Peyer's patch (tissue), 4 donors: ENCODE data around the gene SLC4A8. TPM values are rescaled to one million over a fixed set of nuclear protein-coding genes. Genes with fewer than 3 reads are reported as not detected.

Experiments
- DNase-seq, 3 donors: peaks; one replicate each; pipeline ENCODE4 v3.0.0-alpha.2; 2017 to 2019
- H3K27ac ChIP-seq, 4 donors: fragments of 200-600 bp; sonication (generic); one replicate each; pipeline ENCODE4 v1.5.1; 2016 to 2019
- H3K27me3 ChIP-seq, 2 donors: fragments of 200-600 bp; sonication (generic); one replicate each; pipeline ENCODE4 v1.5.1; 2019
- H3K36me3 ChIP-seq, 3 donors: fragments of 200-600 bp; sonication (generic); one replicate each; pipeline ENCODE4 v1.5.1; 2016 to 2019
- H3K4me1 ChIP-seq, 4 donors: fragments of 200-600 bp; sonication (generic); one replicate each; pipeline ENCODE4 v1.5.1; 2016 to 2019
- H3K4me3 ChIP-seq, 4 donors: fragments of 200-600 bp; sonication (generic); 1 replicate in 3 of 4; 2 replicates in 1 of 4; pipeline ENCODE4 v1.5.1; 2016 to 2019; ENCODE audit warnings: mild to moderate bottlenecking in 1 of 4
- H3K9me3 ChIP-seq, 4 donors: fragments of 200-600 bp; sonication (generic); one replicate each; pipeline ENCODE4 v1.5.1; 2016 to 2019; ENCODE audit warnings: mild to moderate bottlenecking in 1 of 4
- CTCF ChIP-seq, 6 experiments: fragments of 450-650 bp in 4 of 6; fragments of 200-600 bp in 2 of 6; sonication (generic) in 1 of 6; IDR thresholded peaks; one replicate each; pipeline ENCODE4 v1.5.1; 2017 to 2019; ENCODE audit warnings: antibody characterized with exemption in 6 of 6, mild to moderate bottlenecking in 3 of 6, moderate library complexity in 1 of 6
- POLR2A ChIP-seq, 2 donors: fragments of 450-650 bp; IDR thresholded peaks; one replicate each; pipeline ENCODE4 v1.5.1; 2017; ENCODE audit warnings: antibody characterized with exemption in 2 of 2, mild to moderate bottlenecking in 2 of 2, moderate library complexity in 2 of 2
- total RNA-seq, 4 donors: library from RNA; depleted of rRNA; stranded (reverse); fragments of >200 nt; gene quantifications; one replicate each; pipeline ENCODE4 v1.1.0, GENCODE V29; 2016

The SLC4A8 gene
- total RNA-seq, 4 donors from 2014 or later, result 1.9 to 49.5 (median 7.1) TPM

GRCh38 chr12:51548241-51548640 is 123.6 kb downstream of the SLC4A8 start:
- H3K27ac ChIP-seq, result no peak overlapping the region
- DNase-seq, result no peak
- no peak overlapping the region for H3K4me3 ChIP-seq
- no peaks in the 10 kb centered on the region for H3K9me3 ChIP-seq
- no peaks in the 10 kb centered on the region for H3K36me3 ChIP-seq
- TF ChIP-seq POLR2A (IDR thresholded peaks at IDR 0.05) (no peak), CTCF (IDR thresholded peaks at IDR 0.05) (no peak)
- H3K27me3 ChIP-seq, result no peaks in the 10 kb centered on the region
- no peaks in the 10 kb centered on the region for H3K4me1 ChIP-seq

DNA sequence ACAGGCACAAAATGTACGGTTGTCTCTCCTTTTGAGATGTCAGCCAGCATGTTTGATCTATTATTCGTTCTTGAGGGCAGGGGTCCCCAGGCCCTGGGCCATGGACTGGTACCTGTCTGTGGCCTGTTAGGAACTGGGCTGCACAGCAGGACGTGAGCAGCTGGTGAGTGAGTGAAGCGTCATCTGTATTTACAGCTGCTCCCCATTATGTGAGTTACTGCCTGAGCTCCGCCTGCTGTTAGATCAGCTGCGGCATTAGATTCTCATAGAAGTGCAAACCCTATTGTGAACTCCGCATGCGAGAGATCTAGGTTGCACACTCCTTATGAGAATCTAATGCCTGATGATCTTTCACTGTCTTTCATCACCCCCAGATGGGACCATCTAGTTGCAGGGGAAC is 125.0 kb downstream of the SLC4A8 start:
- Histone ChIP-seq H3K27ac (no peak overlapping the region), H3K36me3 (no peaks in the 10 kb centered on the region), H3K4me1 (no peaks in the 10 kb centered on the region), H3K4me3 (no peak overlapping the region), H3K27me3 (no peaks in the 10 kb centered on the region), H3K9me3 (no peaks in the 10 kb centered on the region)
- TF ChIP-seq POLR2A (IDR thresholded peaks at IDR 0.05) (no peak), CTCF (IDR thresholded peaks at IDR 0.05) (no peak)
- DNase-seq, result no peak

Other genes starting within 250 kb of the SLC4A8 start
- 10 to 100 TPM in 1 of 4 donors, 1 to 10 TPM in 3; 1.4 to 19.8 (median 6.6) TPM for gene POU6F1, start 206.8 kb upstream of the SLC4A8 start, total RNA-seq
- 100 to 1,000 TPM; 220 to 372 (median 284) TPM for gene DAZAP2, start 186.0 kb upstream of the SLC4A8 start, total RNA-seq
- gene SMAGP, start 154.4 kb upstream of the SLC4A8 start, total RNA-seq, result 10 to 100 TPM; 23.1 to 42.9 (median 39.1) TPM
- gene BIN2, start 100.7 kb upstream of the SLC4A8 start, total RNA-seq, result 10 to 100 TPM in 1 of 4 donors, 1 to 10 TPM in 3; 2.3 to 38.0 (median 5.6) TPM
- not detected for gene CELA1, start 78.2 kb upstream of the SLC4A8 start, total RNA-seq
- 10 to 100 TPM; 31.4 to 82.0 (median 54.9) TPM for gene GALNT6, start 33.4 kb upstream of the SLC4A8 start, total RNA-seq
- gene SCN8A, start 166.4 kb downstream of the SLC4A8 start, total RNA-seq, result 1 to 10 TPM in 1 of 4 donors, under 1 TPM in 1, not detected in 2; 0.28 to 4.1 TPM